Gastroesophageal sphincter (tissue), 3 donors: Measurements from ENCODE around the gene SHC4.

Experiments used
- EP300 ChIP-seq: sonication (generic); formaldehyde crosslinking; IDR thresholded peaks from one replicate; pipeline ENCODE4 v1.6.1; 2017; ENCODE audit warnings: antibody characterized with exemption, mild to moderate bottlenecking
- POLR2A ChIP-seq, 2 donors: fragments of 450-650 bp; IDR thresholded peaks; one replicate each; pipeline ENCODE4 v1.6.1; 2017; ENCODE audit warnings: antibody characterized with exemption in 2 of 2, mild to moderate bottlenecking in 2 of 2, moderate library complexity in 1 of 2
- POLR2AphosphoS5 ChIP-seq: sonication (generic); formaldehyde crosslinking; IDR thresholded peaks from one replicate; pipeline ENCODE4 v1.6.1; 2017; ENCODE audit warnings: antibody characterized with exemption
- TF ChIP-seq, protein P1 (sequence below), 4 experiments: fragments of 200-600 bp in 2 of 4; fragments of 450-650 bp in 2 of 4; sonication (generic) in 1 of 4; IDR thresholded peaks; one replicate each; pipeline ENCODE4 v1.5.1; 2017 to 2019; ENCODE audit warnings: antibody characterized with exemption in 4 of 4, mild to moderate bottlenecking in 2 of 4, moderate library complexity in 2 of 4

GRCh38 chr15:48806151-48806550 lies 157.6 kb downstream of the SHC4 start:
- TF ChIP-seq, protein P1, sequence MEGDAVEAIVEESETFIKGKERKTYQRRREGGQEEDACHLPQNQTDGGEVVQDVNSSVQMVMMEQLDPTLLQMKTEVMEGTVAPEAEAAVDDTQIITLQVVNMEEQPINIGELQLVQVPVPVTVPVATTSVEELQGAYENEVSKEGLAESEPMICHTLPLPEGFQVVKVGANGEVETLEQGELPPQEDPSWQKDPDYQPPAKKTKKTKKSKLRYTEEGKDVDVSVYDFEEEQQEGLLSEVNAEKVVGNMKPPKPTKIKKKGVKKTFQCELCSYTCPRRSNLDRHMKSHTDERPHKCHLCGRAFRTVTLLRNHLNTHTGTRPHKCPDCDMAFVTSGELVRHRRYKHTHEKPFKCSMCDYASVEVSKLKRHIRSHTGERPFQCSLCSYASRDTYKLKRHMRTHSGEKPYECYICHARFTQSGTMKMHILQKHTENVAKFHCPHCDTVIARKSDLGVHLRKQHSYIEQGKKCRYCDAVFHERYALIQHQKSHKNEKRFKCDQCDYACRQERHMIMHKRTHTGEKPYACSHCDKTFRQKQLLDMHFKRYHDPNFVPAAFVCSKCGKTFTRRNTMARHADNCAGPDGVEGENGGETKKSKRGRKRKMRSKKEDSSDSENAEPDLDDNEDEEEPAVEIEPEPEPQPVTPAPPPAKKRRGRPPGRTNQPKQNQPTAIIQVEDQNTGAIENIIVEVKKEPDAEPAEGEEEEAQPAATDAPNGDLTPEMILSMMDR (IDR thresholded peaks at IDR 0.05): no peak
- no peak for TF ChIP-seq POLR2A (IDR thresholded peaks at IDR 0.05)
- no peak for TF ChIP-seq EP300
- no peak for TF ChIP-seq POLR2AphosphoS5
